Measurements from ENCODE around the gene SPTB.

SPTB gene

GRCh38 chr14:64846319-64846718 lies 33.4 kb downstream of the SPTB start (continued):
- TF ChIP-seq ZBTB48 (tag by site-specific recombination; IDR thresholded peaks at IDR 0.05) (no peak), ZFP3 (tag by site-specific recombination; IDR thresholded peaks at IDR 0.05; ENCODE audit: low read depth) (no peak), INSM2 (tag by site-specific recombination; IDR thresholded peaks at IDR 0.05) (no peak), ZBTB20 (tag by site-specific recombination; IDR thresholded peaks at IDR 0.05) (no peak)

GRCh38 chr14:64845878-64846277 lies 33.8 kb downstream of the SPTB start:
- Histone ChIP-seq H3K36me3 (ENCODE audit: control insufficient read depth in 2 of 2, insufficient read depth in 1 of 2, low read length in 2 of 2) (no peaks in the 10 kb centered on the region), H3K4me1 (ENCODE audit: control insufficient read depth, insufficient read depth, low read length) (no peaks in the 10 kb centered on the region)

More at GRCh38 chr14:64845878-64846277, 33.8 kb downstream of the SPTB start:
- Histone ChIP-seq H3K27ac (ENCODE audit: extremely low read depth, low read depth, low read length) (no peak overlapping the region), H3K4me3 (ENCODE audit: low read depth, low read length) (no peak overlapping the region), H3K9me3 (ENCODE audit: control insufficient read depth, insufficient read depth, low read depth, low read length) (no peaks in the 10 kb centered on the region)
- CTCF ChIA-PET: no interaction called here
- POLR2A ChIA-PET: no interaction called here
- TF ChIP-seq ZSCAN23 (tag by site-specific recombination; IDR thresholded peaks at IDR 0.05) (no peak), ZNF610 (tag by site-specific recombination; IDR thresholded peaks at IDR 0.05; ENCODE audit: borderline replicate concordance) (no peak), ZNF138 (tag by site-specific recombination; IDR thresholded peaks at IDR 0.05; ENCODE audit: borderline replicate concordance) (no peak), ZNF518A (tag by site-specific recombination; conservative IDR thresholded peaks at IDR 0.05; ENCODE audit: low read depth) (no peak), ZNF18 (tag by site-specific recombination; IDR thresholded peaks at IDR 0.05) (no peak), ZNF394 (tag by site-specific recombination; IDR thresholded peaks at IDR 0.05; ENCODE audit: borderline replicate concordance) (no peak), ZNF449 (tag by site-specific recombination; IDR thresholded peaks at IDR 0.05) (no peak), ZNF473 (tag by site-specific recombination; IDR thresholded peaks at IDR 0.05) (no peak), MYNN (tag by site-specific recombination; IDR thresholded peaks at IDR 0.05; ENCODE audit: borderline replicate concordance) (no peak), SCRT1 (tag by site-specific recombination; IDR thresholded peaks at IDR 0.05; ENCODE audit: borderline replicate concordance) (no peak)

Data from HEK293 (cell line).